Amygdala (tissue), 56 donors: ENCODE results near the gene EPN3.

Experiments
- DNase-seq, 56 donors: peaks; one replicate each; lab custom pipeline; 2025; lab: John Stamatoyannopoulos, UW

EPN3 gene

GRCh38 chr17:50562242-50563091 lies 29.9 kb downstream of the EPN3 start:
- DNase-seq, result no peak

GRCh38 chr17:50563092-50563511 lies 30.6 kb downstream of the EPN3 start:
- DNase-seq, result peak in 1 of 56 donors; percentile 5

GRCh38 chr17:50564916-50565315 lies 32.4 kb downstream of the EPN3 start:
- DNase-seq, result peak in 27 of 56 donors; percentile 10 to 58 (median 33)

DNA sequence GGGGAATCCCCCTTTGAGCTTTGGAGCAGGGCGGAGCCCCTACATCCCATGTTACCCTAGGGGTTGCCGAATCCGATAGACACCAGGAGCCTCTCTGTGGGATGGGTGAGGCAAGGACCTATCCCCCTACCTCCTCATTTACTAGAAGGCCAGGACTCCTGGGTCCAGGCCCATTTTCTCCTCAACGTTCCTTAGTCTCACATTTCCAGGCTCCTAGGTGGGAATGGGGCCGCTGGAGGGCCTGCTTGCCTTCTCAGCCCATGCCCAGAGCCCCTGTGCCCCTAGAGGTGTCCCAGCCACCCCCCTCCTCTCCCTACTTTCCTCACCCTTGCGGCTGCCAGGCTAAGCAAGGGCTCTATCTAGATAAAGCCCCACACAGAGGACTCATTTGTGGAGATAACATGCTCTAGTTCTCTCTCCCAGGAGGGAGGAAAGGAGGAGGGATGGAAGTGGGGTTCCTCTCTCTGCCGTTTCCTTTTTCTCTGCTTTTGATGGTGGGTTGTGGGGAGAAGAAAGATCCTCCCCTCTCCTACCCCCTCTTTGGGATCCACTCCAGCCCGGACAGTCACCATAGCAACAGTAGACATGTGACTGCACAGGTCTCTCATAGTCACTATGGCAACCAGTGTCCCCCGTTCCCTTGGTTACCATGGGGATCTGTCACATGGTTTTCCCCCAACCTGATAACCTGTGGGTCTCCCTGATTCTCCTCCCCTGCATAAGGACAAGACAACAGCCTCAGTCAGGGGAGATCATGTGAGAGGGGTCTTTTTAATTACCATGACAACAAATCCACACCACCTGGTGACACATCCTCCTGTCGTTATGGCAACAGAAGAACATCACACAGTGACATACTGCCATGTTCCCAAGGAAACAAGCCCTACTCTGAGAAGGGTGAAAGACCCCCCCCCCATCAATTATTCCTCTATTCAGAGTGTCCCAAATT lies 33.1 kb downstream of the EPN3 start:
- peak in 44 of 56 donors; percentile 13 to 79 (median 50) for DNase-seq

- DNase-seq, result no peak
Observed at GRCh38 chr17:50566886-50567285, 34.4 kb downstream of the EPN3 start.

DNA sequence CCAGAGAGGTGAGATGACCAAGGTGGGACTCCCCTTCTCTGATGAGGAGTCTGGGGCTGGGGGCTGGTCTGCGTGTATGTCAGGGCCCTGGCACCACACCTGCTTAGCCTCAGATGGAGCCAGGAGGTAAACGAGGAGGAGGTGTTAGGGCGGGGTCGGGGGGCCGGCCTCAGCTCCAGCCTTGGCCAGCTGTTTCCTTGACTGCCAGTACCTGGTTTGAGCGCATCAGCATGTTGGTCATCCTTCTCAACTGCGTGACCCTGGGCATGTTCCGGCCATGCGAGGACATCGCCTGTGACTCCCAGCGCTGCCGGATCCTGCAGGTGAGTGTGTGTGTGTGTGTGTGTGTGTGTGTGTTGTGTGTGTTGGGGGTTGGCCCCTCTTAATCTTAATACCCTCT lies 36.1 kb downstream of the EPN3 start:
- no peak for DNase-seq

DNA sequence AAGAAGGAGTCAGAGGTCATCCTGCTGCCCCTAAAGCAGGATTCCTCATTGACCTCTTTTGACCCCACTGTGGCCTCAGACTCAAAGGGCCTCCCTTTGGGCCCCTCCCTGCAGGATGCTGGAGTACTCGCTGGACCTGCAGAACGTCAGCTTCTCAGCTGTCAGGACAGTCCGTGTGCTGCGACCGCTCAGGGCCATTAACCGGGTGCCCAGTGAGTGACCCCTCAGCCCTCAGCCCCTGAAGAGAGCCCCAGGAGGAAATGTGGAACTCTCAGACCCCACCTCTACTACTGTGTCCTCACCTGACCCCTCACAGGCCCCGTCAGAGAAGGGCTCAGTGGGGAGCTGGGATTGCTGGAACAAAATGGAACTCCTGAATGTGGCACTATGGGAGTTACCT lies 37.1 kb downstream of the EPN3 start:
- DNase-seq, result no peak

DNA sequence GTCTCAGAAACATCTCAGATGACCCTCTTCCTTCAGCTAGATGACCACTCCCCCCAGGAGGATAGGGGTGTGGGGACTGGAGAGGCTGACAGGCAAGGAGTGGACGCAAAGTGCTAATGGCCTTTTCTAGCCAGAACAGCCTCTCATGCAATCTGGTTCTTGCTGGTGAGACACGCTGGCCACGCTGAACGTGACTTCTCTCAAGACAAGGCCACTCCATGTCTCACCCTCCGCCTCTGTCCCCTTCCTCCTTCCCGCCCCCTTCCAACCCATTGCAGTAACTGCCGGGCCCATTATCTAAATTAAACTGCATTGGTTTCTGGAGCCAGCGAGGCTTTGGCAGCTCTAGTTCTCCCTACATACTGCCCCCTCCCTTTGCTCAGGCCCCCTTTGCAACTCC lies 37.5 kb downstream of the EPN3 start:
- no peak for DNase-seq

- DNase-seq, result no peak
Observed at GRCh38 chr17:50570528-50570927, 38.0 kb downstream of the EPN3 start.

- DNase-seq, result no peak
Observed at GRCh38 chr17:50571681-50572080, 39.1 kb downstream of the EPN3 start.

- DNase-seq, result no peak
Observed at GRCh38 chr17:50572541-50572940, 40.0 kb downstream of the EPN3 start.

GRCh38 chr17:50573866-50574611 lies 41.5 kb downstream of the EPN3 start:
- DNase-seq, result no peak

DNA sequence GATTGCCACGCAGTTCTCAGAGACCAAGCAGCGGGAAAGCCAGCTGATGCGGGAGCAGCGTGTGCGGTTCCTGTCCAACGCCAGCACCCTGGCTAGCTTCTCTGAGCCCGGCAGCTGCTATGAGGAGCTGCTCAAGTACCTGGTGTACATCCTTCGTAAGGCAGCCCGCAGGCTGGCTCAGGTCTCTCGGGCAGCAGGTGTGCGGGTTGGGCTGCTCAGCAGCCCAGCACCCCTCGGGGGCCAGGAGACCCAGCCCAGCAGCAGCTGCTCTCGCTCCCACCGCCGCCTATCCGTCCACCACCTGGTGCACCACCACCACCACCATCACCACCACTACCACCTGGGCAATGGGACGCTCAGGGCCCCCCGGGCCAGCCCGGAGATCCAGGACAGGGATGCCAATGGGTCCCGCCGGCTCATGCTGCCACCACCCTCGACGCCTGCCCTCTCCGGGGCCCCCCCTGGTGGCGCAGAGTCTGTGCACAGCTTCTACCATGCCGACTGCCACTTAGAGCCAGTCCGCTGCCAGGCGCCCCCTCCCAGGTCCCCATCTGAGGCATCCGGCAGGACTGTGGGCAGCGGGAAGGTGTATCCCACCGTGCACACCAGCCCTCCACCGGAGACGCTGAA lies 43.2 kb downstream of the EPN3 start:
- DNase-seq, result no peak

GRCh38 chr17:50576864-50577263 lies 44.3 kb downstream of the EPN3 start:
- DNase-seq, result no peak

- no peak for DNase-seq
Observed at GRCh38 chr17:50577451-50577954, 45.0 kb downstream of the EPN3 start.

DNA sequence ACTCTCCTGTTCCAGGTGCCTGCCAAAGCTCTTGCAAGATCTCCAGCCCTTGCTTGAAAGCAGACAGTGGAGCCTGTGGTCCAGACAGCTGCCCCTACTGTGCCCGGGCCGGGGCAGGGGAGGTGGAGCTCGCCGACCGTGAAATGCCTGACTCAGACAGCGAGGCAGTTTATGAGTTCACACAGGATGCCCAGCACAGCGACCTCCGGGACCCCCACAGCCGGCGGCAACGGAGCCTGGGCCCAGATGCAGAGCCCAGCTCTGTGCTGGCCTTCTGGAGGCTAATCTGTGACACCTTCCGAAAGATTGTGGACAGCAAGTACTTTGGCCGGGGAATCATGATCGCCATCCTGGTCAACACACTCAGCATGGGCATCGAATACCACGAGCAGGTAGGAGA lies 45.6 kb downstream of the EPN3 start:
- DNase-seq, result no peak

DNA sequence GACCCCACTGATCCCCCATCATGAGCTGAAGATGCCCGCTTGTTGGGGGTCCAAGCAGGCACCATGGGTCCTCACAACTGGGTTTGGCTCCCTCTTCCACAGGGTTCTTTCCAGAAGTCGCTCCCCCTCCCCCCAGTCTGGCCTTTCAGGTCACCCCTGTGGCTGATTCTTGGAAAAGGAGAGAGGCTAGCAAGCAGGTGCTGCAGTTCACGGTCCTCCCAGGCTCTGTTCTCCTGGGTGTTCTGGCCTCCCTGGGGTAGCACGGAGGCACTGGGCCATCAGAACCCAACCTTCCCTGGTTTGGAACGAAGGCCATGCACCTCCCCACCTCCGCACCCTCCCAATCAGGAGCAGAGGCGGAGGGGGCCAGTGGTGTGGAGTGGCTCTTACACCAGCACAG lies 46.9 kb downstream of the EPN3 start:
- DNase-seq, result no peak

- no peak for DNase-seq
Observed at GRCh38 chr17:50580646-50581045, 48.1 kb downstream of the EPN3 start.

GRCh38 chr17:50581316-50581715 lies 48.8 kb downstream of the EPN3 start:
- no peak for DNase-seq

DNA sequence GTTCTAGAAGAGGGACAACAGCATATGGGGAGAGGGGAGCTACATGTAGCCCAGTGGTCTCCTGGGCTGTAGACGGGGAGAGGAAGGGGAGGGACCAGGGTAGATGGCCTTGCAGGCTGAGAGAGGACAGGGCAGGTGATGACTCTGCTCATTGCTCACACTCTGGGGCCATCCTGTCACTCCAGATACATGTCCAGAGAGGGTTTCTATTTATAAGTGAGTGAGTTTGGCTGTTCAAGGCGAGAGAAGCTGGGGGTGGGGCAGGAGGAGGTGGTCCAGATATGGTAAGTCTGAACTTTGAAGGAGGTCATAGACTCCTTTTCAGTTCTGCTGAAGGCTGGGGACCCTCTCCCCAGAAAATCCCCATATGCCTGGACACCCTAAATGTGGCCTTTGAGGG lies 50.2 kb downstream of the EPN3 start:
- DNase-seq, result no peak
